Uterus (tissue), 4 donors: ENCODE measurements around the gene ZBTB47. TPM values are rescaled to one million over a fixed set of nuclear protein-coding genes. Genes with fewer than 3 reads are reported as not detected.

ENCODE experiments used
- DNase-seq, 2 donors: peaks; one replicate each; pipeline ENCODE4 v3.0.0-alpha.2; 2019 to 2020
- H3K27ac ChIP-seq, 2 donors: fragments of 200-600 bp; sonication (generic); 1 replicate in 1 of 2; 2 replicates in 1 of 2; pipeline ENCODE4 v1.5.1; 2016 to 2018
- H3K27me3 ChIP-seq, 2 donors: fragments of 200-600 bp; sonication (generic); one replicate each; pipeline ENCODE4 v1.5.1; 2018 to 2019; ENCODE audit warnings: control low read depth in 1 of 2
- H3K36me3 ChIP-seq, 2 donors: fragments of 200-600 bp; sonication (generic); one replicate each; pipeline ENCODE4 v1.5.1; 2019; ENCODE audit warnings: control low read depth in 1 of 2
- H3K4me1 ChIP-seq, 2 donors: fragments of 200-600 bp; sonication (generic); one replicate each; pipeline ENCODE4 v1.5.1; 2018 to 2019; ENCODE audit warnings: control low read depth in 1 of 2
- H3K4me3 ChIP-seq, 2 donors: fragments of 200-600 bp; sonication (generic); 1 replicate in 1 of 2; 2 replicates in 1 of 2; pipeline ENCODE4 v1.5.1; 2018 to 2019; ENCODE audit warnings: mild to moderate bottlenecking in 1 of 2
- H3K9me3 ChIP-seq, 2 donors: fragments of 200-600 bp; sonication (generic); one replicate each; pipeline ENCODE4 v1.5.1; 2019; ENCODE audit warnings: control low read depth in 1 of 2
- CTCF ChIP-seq, 4 experiments: fragments of 200-600 bp in 2 of 4; fragments of 450-650 bp in 2 of 4; sonication (generic) in 2 of 4; IDR thresholded peaks; one replicate each; pipeline ENCODE4 v1.5.1; 2016 to 2019; ENCODE audit warnings: antibody characterized with exemption in 4 of 4, mild to moderate bottlenecking in 2 of 4, moderate library complexity in 1 of 4
- POLR2A ChIP-seq, 2 donors: fragments of 450-650 bp; IDR thresholded peaks; one replicate each; pipeline ENCODE4 v1.6.1; 2016; ENCODE audit warnings: antibody characterized with exemption in 2 of 2, mild to moderate bottlenecking in 1 of 2, moderate library complexity in 1 of 2
- intact Hi-C: fragments of 100-400 bp; cut with DNase I; formaldehyde crosslinking; loops from one replicate; pipeline ENCODE4 v1.15.1; 2023; ENCODE audit warnings: low total_unique reads
- total RNA-seq, 4 donors: library from RNA; depleted of rRNA in 3 of 4; stranded (reverse); fragments of >200 nt in 3 of 4; gene quantifications; one replicate each; pipeline versions ENCODE4 v1.1.0 to v1.2.4, GENCODE V29; 2014 to 2023
- donor health status: DM: yes; HTN: yes; CAD: no.

ZBTB47 gene
- total RNA-seq, 4 donors from 2014 or later, result 29.1 to 44.7 (median 32.1) TPM

GRCh38 chr3:42670670-42671069 lies 17.2 kb downstream of the ZBTB47 start:
- intact Hi-C loops, result no loop called here
- H3K27me3 ChIP-seq, result no peaks in the 10 kb centered on the region
- peak in 1 of 2 donors; percentile 10 for DNase-seq
- no peak for TF ChIP-seq POLR2A (IDR thresholded peaks at IDR 0.05)
- no peak for TF ChIP-seq CTCF (IDR thresholded peaks at IDR 0.05)
- no peaks in the 10 kb centered on the region for H3K9me3 ChIP-seq
- no peak overlapping the region for H3K27ac ChIP-seq
- H3K4me1 ChIP-seq, result peaks cover 0 to 4% of the 10 kb centered on the region in 2 donors
- no peaks in the 10 kb centered on the region for H3K36me3 ChIP-seq
- no peak overlapping the region for H3K4me3 ChIP-seq

- TF ChIP-seq POLR2A (IDR thresholded peaks at IDR 0.05) (no peak), CTCF (IDR thresholded peaks at IDR 0.05) (no peak)
- H3K4me1 ChIP-seq, result no peaks in the 10 kb centered on the region
These were observed 19.0 kb downstream of the ZBTB47 start for GRCh38 chr3:42672515-42672914.

GRCh38 chr3:42673082-42673481 lies 19.6 kb downstream of the ZBTB47 start:
- no peaks in the 10 kb centered on the region for H3K27me3 ChIP-seq
- no peaks in the 10 kb centered on the region for H3K4me1 ChIP-seq
- peak in 1 of 2 donors; percentile 6 for DNase-seq
- intact Hi-C loops, result no loop called here
- TF ChIP-seq CTCF (IDR thresholded peaks at IDR 0.05) (no peak), POLR2A (IDR thresholded peaks at IDR 0.05) (no peak)
- H3K4me3 ChIP-seq, result no peak overlapping the region
- no peak overlapping the region for H3K27ac ChIP-seq
- no peaks in the 10 kb centered on the region for H3K9me3 ChIP-seq
- no peaks in the 10 kb centered on the region for H3K36me3 ChIP-seq

More at GRCh38 chr3:42672515-42672914, 19.0 kb downstream of the ZBTB47 start:
- H3K27me3 ChIP-seq, result no peaks in the 10 kb centered on the region
- intact Hi-C loops, result no loop called here
- no peak overlapping the region for H3K27ac ChIP-seq
- H3K9me3 ChIP-seq, result no peaks in the 10 kb centered on the region
- no peaks in the 10 kb centered on the region for H3K36me3 ChIP-seq
- no peak overlapping the region for H3K4me3 ChIP-seq
- no peak for DNase-seq

- no peaks in the 10 kb centered on the region for H3K36me3 ChIP-seq
- DNase-seq, result no peak
- TF ChIP-seq CTCF (IDR thresholded peaks at IDR 0.05), result no peak
- intact Hi-C loops, result no loop called here
- H3K4me1 ChIP-seq, result no peaks in the 10 kb centered on the region
- no peaks in the 10 kb centered on the region for H3K9me3 ChIP-seq
- H3K4me3 ChIP-seq, result no peak overlapping the region
- no peaks in the 10 kb centered on the region for H3K27me3 ChIP-seq
- H3K27ac ChIP-seq, result no peak overlapping the region
These were observed 20.6 kb downstream of the ZBTB47 start for GRCh38 chr3:42674146-42674545.

- Histone ChIP-seq H3K9me3 (no peaks in the 10 kb centered on the region), H3K27ac (no peak overlapping the region), H3K4me3 (no peak overlapping the region), H3K36me3 (no peaks in the 10 kb centered on the region), H3K4me1 (no peaks in the 10 kb centered on the region), H3K27me3 (no peaks in the 10 kb centered on the region)
- TF ChIP-seq POLR2A (IDR thresholded peaks at IDR 0.05) (no peak), CTCF (IDR thresholded peaks at IDR 0.05) (no peak)
- intact Hi-C loops, result no loop called here
- no peak for DNase-seq
These were observed 22.4 kb downstream of the ZBTB47 start for GRCh38 chr3:42675909-42676308.
